ENCODE measurements around the gene NSMCE3. TPM values are rescaled to one million over a fixed set of nuclear protein-coding genes. Genes with fewer than 3 reads are reported as not detected.

Gene NSMCE3
- total and polyA plus RNA-seq, 9 of the 15 experiments (the other 6 are each of a cell fraction or from before 2014, with no cell fraction given) = 0.92 to 8.4 (median 5.4) TPM

DNA sequence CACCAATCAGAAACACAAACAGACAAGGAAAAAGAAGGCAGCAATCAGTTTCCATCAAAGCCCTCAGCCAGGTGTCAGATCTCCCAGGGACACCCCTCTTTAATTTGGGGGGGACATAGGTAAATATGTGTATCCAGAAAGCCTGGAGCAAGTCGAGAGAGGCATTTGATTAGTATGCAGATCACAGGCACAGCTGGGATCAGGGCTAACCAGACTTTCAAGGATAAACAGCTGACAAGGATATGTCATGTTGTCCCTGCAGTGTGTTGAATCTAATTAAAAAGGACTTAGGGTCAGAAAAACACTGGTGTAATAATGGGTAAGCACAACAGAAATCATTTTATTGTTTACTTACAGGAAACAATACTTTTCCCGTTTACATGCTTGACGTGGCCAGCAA lies 30.2 kb downstream of the NSMCE3 start:
- BruUV-seq (replicated peaks) = no TSS peak
- FAIRE-seq = no peak
- no peak for TF ChIP-seq ZNF75A (CRISPR knock-in tag; IDR thresholded peaks at IDR 0.05)
- no peak for TF ChIP-seq SRSF1 (IDR thresholded peaks at IDR 0.05; ENCODE audit: low read depth, low read length)
- TF ChIP-seq, protein P1, sequence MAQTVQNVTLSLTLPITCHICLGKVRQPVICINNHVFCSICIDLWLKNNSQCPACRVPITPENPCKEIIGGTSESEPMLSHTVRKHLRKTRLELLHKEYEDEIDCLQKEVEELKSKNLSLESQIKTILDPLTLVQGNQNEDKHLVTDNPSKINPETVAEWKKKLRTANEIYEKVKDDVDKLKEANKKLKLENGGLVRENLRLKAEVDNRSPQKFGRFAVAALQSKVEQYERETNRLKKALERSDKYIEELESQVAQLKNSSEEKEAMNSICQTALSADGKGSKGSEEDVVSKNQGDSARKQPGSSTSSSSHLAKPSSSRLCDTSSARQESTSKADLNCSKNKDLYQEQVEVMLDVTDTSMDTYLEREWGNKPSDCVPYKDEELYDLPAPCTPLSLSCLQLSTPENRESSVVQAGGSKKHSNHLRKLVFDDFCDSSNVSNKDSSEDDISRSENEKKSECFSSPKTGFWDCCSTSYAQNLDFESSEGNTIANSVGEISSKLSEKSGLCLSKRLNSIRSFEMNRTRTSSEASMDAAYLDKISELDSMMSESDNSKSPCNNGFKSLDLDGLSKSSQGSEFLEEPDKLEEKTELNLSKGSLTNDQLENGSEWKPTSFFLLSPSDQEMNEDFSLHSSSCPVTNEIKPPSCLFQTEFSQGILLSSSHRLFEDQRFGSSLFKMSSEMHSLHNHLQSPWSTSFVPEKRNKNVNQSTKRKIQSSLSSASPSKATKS (CRISPR knock-in tag; IDR thresholded peaks at IDR 0.05) = no peak
- no peak for TF ChIP-seq RFX7 (CRISPR knock-in tag; IDR thresholded peaks at IDR 0.05)
- no peak for TF ChIP-seq NFYB (IDR thresholded peaks at IDR 0.05; ENCODE audit: extremely low read depth, insufficient read length)
- TF ChIP-seq ZNF586 (CRISPR knock-in tag; conservative IDR thresholded peaks at IDR 0.05) = no peak
- TF ChIP-seq U2AF1 (optimal IDR thresholded peaks at IDR 0.05; ENCODE audit: low read depth, low read length) = no peak
- no peak for TF ChIP-seq ZNF589 (CRISPR knock-in tag; IDR thresholded peaks at IDR 0.05; ENCODE audit: low read depth)
- TF ChIP-seq, protein P2, sequence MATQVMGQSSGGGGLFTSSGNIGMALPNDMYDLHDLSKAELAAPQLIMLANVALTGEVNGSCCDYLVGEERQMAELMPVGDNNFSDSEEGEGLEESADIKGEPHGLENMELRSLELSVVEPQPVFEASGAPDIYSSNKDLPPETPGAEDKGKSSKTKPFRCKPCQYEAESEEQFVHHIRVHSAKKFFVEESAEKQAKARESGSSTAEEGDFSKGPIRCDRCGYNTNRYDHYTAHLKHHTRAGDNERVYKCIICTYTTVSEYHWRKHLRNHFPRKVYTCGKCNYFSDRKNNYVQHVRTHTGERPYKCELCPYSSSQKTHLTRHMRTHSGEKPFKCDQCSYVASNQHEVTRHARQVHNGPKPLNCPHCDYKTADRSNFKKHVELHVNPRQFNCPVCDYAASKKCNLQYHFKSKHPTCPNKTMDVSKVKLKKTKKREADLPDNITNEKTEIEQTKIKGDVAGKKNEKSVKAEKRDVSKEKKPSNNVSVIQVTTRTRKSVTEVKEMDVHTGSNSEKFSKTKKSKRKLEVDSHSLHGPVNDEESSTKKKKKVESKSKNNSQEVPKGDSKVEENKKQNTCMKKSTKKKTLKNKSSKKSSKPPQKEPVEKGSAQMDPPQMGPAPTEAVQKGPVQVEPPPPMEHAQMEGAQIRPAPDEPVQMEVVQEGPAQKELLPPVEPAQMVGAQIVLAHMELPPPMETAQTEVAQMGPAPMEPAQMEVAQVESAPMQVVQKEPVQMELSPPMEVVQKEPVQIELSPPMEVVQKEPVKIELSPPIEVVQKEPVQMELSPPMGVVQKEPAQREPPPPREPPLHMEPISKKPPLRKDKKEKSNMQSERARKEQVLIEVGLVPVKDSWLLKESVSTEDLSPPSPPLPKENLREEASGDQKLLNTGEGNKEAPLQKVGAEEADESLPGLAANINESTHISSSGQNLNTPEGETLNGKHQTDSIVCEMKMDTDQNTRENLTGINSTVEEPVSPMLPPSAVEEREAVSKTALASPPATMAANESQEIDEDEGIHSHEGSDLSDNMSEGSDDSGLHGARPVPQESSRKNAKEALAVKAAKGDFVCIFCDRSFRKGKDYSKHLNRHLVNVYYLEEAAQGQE (IDR thresholded peaks at IDR 0.05; ENCODE audit: borderline replicate concordance) = no peak
- TF ChIP-seq, protein P2 (CRISPR knock-in tag; IDR thresholded peaks at IDR 0.05; ENCODE audit: low read depth) = no peak
- TF ChIP-seq, protein P3, sequence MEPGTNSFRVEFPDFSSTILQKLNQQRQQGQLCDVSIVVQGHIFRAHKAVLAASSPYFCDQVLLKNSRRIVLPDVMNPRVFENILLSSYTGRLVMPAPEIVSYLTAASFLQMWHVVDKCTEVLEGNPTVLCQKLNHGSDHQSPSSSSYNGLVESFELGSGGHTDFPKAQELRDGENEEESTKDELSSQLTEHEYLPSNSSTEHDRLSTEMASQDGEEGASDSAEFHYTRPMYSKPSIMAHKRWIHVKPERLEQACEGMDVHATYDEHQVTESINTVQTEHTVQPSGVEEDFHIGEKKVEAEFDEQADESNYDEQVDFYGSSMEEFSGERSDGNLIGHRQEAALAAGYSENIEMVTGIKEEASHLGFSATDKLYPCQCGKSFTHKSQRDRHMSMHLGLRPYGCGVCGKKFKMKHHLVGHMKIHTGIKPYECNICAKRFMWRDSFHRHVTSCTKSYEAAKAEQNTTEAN (CRISPR knock-in tag; IDR thresholded peaks at IDR 0.05) = no peak
- TF ChIP-seq TBP (optimal IDR thresholded peaks at IDR 0.05; ENCODE audit: low read depth, low read length) = no peak
- no peak for TF ChIP-seq EP300 (IDR thresholded peaks at IDR 0.05; ENCODE audit: low read length)

More for the DNA sequence above, 30.2 kb downstream of the NSMCE3 start:
- H3K4me1 ChIP-seq (replicated peaks in 1 of 2; ENCODE audit: control insufficient read depth in 2 of 2, insufficient read depth in 2 of 2, low read length in 2 of 2) = no peaks in the 10 kb centered on the region
- no peaks in the 10 kb centered on the region for H4K20me1 ChIP-seq (replicated peaks; ENCODE audit: control insufficient read depth, insufficient read depth, low read length)
- no peak overlapping the region for H2AFZ ChIP-seq (ENCODE audit: low read depth, low read length)
- no peaks in the 10 kb centered on the region for H3K9me1 ChIP-seq (ENCODE audit: control insufficient read depth, insufficient read depth, low read length)
- H3K4me3 ChIP-seq = no peak overlapping the region
- H3K4me2 ChIP-seq (ENCODE audit: insufficient read depth, low read length) = no peak overlapping the region
- H3K27me3 ChIP-seq (ENCODE audit: control insufficient read depth in 2 of 2, insufficient read depth in 2 of 2, low read length in 2 of 2) = peaks cover 15% of the 10 kb centered on the region in 2 experiments
- H3K79me2 ChIP-seq (ENCODE audit: control insufficient read depth, insufficient read depth, low read length) = no peaks in the 10 kb centered on the region
- H3K9me3 ChIP-seq (replicated peaks; ENCODE audit: control insufficient read depth, insufficient read depth, low read depth, low read length) = no peaks in the 10 kb centered on the region
- intact Hi-C loops (cut with micrococcal nuclease) (no loop called here), in situ Hi-C loops (cut with MboI) (no loop called here)
- ATAC-seq = no peak
- no peak overlapping the region for H3K27ac ChIP-seq (ENCODE audit: extremely low read depth, low read depth, low read length)
- no peak for DNase-seq (ENCODE audit: extremely low read depth in 1 of 4, low spot score in 3 of 4)
- H3K9ac ChIP-seq (ENCODE audit: insufficient read depth in 1 of 2, low read depth in 2 of 2, low read length in 2 of 2) = no peak overlapping the region
- no peaks in the 10 kb centered on the region for H3K36me3 ChIP-seq (ENCODE audit: control insufficient read depth, insufficient read depth, low read length)
- POLR2A ChIA-PET = interaction anchor here (1.2 kb wide), 1 partner anchor 20 kb away, joined by 6 read pairs; no protein-coding TSS in a partner anchor
- 0% methylated on average over 3 of the region's 3 CpGs for WGBS (ENCODE audit: insufficient coverage, low coverage, missing lambda C conversion rate)
- CTCF ChIA-PET (ENCODE audit: low intra/inter-chr PET ratio) = no interaction called here

All from K562 (cell line).